HepG2 (cell line): Measurements from ENCODE around the gene CLTA. TPM values are rescaled to one million over a fixed set of nuclear protein-coding genes. Genes with fewer than 3 reads are reported as not detected.

ENCODE experiments used
- CREM ChIP-seq, 2 experiments: sonication (generic) in 1 of 2; formaldehyde crosslinking in 1 of 2; IDR thresholded peaks; 2 replicates each; pipeline versions ENCODE4 v1.4.0 to v1.6.1; 2016 to 2020; ENCODE audit warnings: antibody characterized with exemption in 1 of 2, mild to moderate bottlenecking in 1 of 2, missing genetic modification reagents in 1 of 2
- DNMT3B ChIP-seq: conservative IDR thresholded peaks from 2 replicates; pipeline ENCODE4 v1.6.1; 2016; ENCODE audit warnings: missing biosample characterization, control low read depth
- KDM5B ChIP-seq: sonication (generic); formaldehyde crosslinking; IDR thresholded peaks from 2 replicates; pipeline ENCODE4 v1.4.0; 2020; ENCODE audit warnings: missing genetic modification reagents, mild to moderate bottlenecking, borderline replicate concordance
- KLF6 ChIP-seq: IDR thresholded peaks from 2 replicates; pipeline ENCODE4 v1.8.0; 2016; ENCODE audit warnings: missing biosample characterization, missing genetic modification reagents
- NFKBIZ ChIP-seq: IDR thresholded peaks from 2 replicates; pipeline ENCODE4 v1.6.1; 2018; ENCODE audit warnings: missing genetic modification reagents, missing compliant biosample characterization
- RAD51 ChIP-seq: fragments of 450-650 bp; IDR thresholded peaks from 2 replicates; pipeline ENCODE4 v1.6.1; 2016; ENCODE audit warnings: borderline replicate concordance
- ZMAT3 ChIP-seq: sonication (generic); formaldehyde crosslinking; conservative IDR thresholded peaks from 2 replicates; pipeline ENCODE4 v1.7.0; 2021; ENCODE audit warnings: missing genetic modification reagents
- ZNF687 ChIP-seq: sonication (generic); formaldehyde crosslinking; IDR thresholded peaks from 2 replicates; pipeline ENCODE4 v1.5.1; 2020; ENCODE audit warnings: mild to moderate bottlenecking, missing genetic modification reagents, moderate library complexity
- ZNF775 ChIP-seq: sonication (generic); formaldehyde crosslinking; IDR thresholded peaks from 2 replicates; pipeline ENCODE4 v1.4.0; 2020; ENCODE audit warnings: missing genetic modification reagents, mild to moderate bottlenecking, moderate library complexity, borderline replicate concordance
- polyA plus RNA-seq, 8 experiments: library from polyadenylated mRNA; depleted of rRNA in 3 of 8; stranded (reverse) in 7 of 8; unstranded in 1 of 8; fragments of >200 nt; fragmentation: Illumina TruSeq in 4 of 8; extraction: Trizol in 4 of 8; gene quantifications; 2 replicates each; pipeline versions ENCODE4 v1.2.1 to v1.2.3, GENCODE V29; 2011 to 2016; ENCODE audit warnings: low read depth in 4 of 8, missing spikeins in 1 of 8, mixed read lengths in 1 of 8; ENCODE audit not compliant: insufficient read depth in 1 of 8
- total RNA-seq, 5 experiments: library from RNA; depleted of rRNA; stranded (reverse); fragments of >200 nt; fragmentation: Illumina TruSeq; extraction: Trizol; gene quantifications; 2 replicates each; pipeline ENCODE4 v1.2.3, GENCODE V29; 2016; ENCODE audit warnings: low read depth in 1 of 5
- TF ChIP-seq, protein P1 (sequence below), 2 experiments: sonication (generic) in 1 of 2; formaldehyde crosslinking in 1 of 2; IDR thresholded peaks; 2 replicates each; pipeline versions ENCODE4 v1.6.1 to v1.9.0; 2014 to 2022; ENCODE audit warnings: antibody characterized with exemption in 1 of 2, borderline replicate concordance in 1 of 2, inconsistent platforms in 1 of 2, low read depth in 1 of 2, missing genetic modification reagents in 1 of 2
- TF ChIP-seq, protein P2 (sequence below): sonication (generic); formaldehyde crosslinking; IDR thresholded peaks from 2 replicates; pipeline ENCODE4 v1.5.0; 2020; ENCODE audit warnings: mild to moderate bottlenecking, missing genetic modification reagents
- TF ChIP-seq, protein P3 (sequence below): sonication (generic); formaldehyde crosslinking; IDR thresholded peaks from 2 replicates; pipeline ENCODE4 v1.5.1; 2020; ENCODE audit warnings: missing genetic modification reagents, mild to moderate bottlenecking, borderline replicate concordance
- TF ChIP-seq, protein P4 (sequence below): IDR thresholded peaks from 2 replicates; pipeline ENCODE4 v1.6.1; 2016; ENCODE audit warnings: missing biosample characterization, missing genetic modification reagents, low read depth

CLTA gene
- total and polyA plus RNA-seq, 2 of the 13 experiments (the other 11 are each of a cell fraction or from before 2014, with no cell fraction given) = 143 to 222 TPM

DNA sequence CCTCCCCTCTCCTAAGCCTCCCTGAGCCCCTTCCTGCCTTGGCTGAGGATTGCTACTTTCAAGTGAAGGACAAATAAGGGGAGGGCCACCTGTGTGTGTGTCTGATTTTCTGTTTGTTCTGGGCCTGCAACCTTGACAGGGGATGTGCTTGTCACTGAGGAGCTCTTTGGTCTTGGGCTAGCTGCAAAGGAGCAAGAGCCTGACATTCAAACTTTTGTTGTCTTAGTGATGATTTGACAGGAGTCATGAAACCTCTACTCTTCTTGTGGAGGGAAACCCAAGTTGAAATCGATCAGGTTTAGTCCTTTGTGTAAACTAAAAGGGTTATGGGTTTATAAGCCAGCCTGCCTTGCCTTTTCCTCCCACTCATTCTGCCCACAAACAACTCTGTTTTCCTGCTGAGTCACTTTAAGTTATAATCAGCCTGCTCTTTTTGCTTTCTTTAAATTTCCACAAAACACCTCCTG lies 16.9 kb downstream of the CLTA start (continued):
- no peak for TF ChIP-seq ZMAT3 (CRISPR knock-in tag)
- TF ChIP-seq DNMT3B (CRISPR knock-in tag) = no peak
- TF ChIP-seq, protein P1, sequence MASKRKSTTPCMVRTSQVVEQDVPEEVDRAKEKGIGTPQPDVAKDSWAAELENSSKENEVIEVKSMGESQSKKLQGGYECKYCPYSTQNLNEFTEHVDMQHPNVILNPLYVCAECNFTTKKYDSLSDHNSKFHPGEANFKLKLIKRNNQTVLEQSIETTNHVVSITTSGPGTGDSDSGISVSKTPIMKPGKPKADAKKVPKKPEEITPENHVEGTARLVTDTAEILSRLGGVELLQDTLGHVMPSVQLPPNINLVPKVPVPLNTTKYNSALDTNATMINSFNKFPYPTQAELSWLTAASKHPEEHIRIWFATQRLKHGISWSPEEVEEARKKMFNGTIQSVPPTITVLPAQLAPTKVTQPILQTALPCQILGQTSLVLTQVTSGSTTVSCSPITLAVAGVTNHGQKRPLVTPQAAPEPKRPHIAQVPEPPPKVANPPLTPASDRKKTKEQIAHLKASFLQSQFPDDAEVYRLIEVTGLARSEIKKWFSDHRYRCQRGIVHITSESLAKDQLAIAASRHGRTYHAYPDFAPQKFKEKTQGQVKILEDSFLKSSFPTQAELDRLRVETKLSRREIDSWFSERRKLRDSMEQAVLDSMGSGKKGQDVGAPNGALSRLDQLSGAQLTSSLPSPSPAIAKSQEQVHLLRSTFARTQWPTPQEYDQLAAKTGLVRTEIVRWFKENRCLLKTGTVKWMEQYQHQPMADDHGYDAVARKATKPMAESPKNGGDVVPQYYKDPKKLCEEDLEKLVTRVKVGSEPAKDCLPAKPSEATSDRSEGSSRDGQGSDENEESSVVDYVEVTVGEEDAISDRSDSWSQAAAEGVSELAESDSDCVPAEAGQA (IDR thresholded peaks at IDR 0.05; ENCODE audit: low read depth) = no peak
- TF ChIP-seq, protein P1 (CRISPR knock-in tag; IDR thresholded peaks at IDR 0.05; ENCODE audit: borderline replicate concordance) = no peak
- TF ChIP-seq KDM5B = no peak
- no peak for TF ChIP-seq RAD51
- TF ChIP-seq ZNF775 (CRISPR knock-in tag) = no peak
- TF ChIP-seq, protein P2, sequence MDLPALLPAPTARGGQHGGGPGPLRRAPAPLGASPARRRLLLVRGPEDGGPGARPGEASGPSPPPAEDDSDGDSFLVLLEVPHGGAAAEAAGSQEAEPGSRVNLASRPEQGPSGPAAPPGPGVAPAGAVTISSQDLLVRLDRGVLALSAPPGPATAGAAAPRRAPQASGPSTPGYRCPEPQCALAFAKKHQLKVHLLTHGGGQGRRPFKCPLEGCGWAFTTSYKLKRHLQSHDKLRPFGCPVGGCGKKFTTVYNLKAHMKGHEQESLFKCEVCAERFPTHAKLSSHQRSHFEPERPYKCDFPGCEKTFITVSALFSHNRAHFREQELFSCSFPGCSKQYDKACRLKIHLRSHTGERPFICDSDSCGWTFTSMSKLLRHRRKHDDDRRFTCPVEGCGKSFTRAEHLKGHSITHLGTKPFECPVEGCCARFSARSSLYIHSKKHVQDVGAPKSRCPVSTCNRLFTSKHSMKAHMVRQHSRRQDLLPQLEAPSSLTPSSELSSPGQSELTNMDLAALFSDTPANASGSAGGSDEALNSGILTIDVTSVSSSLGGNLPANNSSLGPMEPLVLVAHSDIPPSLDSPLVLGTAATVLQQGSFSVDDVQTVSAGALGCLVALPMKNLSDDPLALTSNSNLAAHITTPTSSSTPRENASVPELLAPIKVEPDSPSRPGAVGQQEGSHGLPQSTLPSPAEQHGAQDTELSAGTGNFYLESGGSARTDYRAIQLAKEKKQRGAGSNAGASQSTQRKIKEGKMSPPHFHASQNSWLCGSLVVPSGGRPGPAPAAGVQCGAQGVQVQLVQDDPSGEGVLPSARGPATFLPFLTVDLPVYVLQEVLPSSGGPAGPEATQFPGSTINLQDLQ (CRISPR knock-in tag) = no peak
- no peak for TF ChIP-seq KLF6 (CRISPR knock-in tag)
- TF ChIP-seq NFKBIZ (CRISPR knock-in tag) = peak; percentile 20; the same call in 1 of the 2 replicates
- TF ChIP-seq, protein P3, sequence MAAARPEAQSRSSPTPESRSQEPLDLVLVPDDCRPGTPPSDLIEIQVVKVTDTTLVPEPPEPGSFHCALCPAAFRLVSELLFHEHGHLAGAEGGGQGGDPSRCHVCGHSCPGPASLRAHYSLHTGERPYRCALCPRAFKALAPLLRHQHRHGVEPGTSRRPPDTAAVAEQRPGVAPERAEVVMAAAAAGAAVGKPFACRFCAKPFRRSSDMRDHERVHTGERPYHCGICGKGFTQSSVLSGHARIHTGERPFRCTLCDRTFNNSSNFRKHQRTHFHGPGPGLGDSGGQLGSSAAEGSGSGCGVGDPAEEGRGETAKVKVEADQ (CRISPR knock-in tag) = no peak
- TF ChIP-seq ZNF687 = no peak
- peak; percentile 50 for TF ChIP-seq CREM (IDR thresholded peaks at IDR 0.05)
- TF ChIP-seq CREM (CRISPR knock-in tag; IDR thresholded peaks at IDR 0.05) = no peak
- TF ChIP-seq, protein P4, sequence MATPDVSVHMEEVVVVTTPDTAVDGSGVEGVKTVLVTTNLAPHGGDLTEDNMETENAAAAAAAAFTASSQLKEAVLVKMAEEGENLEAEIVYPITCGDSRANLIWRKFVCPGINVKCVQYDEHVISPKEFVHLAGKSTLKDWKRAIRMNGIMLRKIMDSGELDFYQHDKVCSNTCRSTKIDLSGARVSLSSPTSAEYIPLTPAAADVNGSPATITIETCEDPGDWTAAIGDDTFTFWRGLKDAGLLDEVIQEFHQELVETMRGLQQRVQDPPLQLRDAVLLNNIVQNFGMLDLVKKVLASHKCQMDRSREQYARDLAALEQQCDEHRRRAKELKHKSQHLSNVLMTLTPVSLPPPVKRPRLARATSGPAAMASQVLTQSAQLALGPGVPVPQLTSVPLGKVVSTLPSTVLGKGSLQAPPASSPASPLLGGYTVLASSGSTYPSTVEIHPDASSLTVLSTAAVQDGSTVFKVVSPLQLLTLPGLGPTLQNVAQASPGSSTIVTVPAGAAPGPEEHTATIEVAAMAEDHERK (CRISPR knock-in tag) = no peak
